Bronchial epithelial cell (primary cell): ENCODE results near the gene TBX4. TPM values are rescaled to one million over a fixed set of nuclear protein-coding genes. Genes with fewer than 3 reads are reported as not detected.

Source experiments
- DNase-seq: peaks from one replicate; pipeline ENCODE4 v3.0.0-alpha.2; 2010; ENCODE audit warnings: low read depth
- FAIRE-seq: peaks from 2 replicates; lab custom pipeline; 2011; peaks lifted over from hg19 to GRCh38; lab: Jason Lieb, UNC
- H3K27me3 ChIP-seq: 2 replicates; pipeline ENCODE4 v1.5.1; 2011; ENCODE audit warnings: low read length; ENCODE audit not compliant: control insufficient read depth, insufficient read depth
- H3K36me3 ChIP-seq: 2 replicates; pipeline ENCODE4 v1.5.1; 2011; ENCODE audit warnings: low read length; ENCODE audit not compliant: control insufficient read depth, insufficient read depth
- H3K4me3 ChIP-seq: 2 replicates; pipeline ENCODE4 v1.5.1; 2011; ENCODE audit warnings: mild to moderate bottlenecking, low read depth, low read length, control low read depth
- total RNA-seq: library from RNA; depleted of rRNA; stranded (reverse); fragments of >200 nt; gene quantifications from 2 replicates; pipeline ENCODE4 v1.2.1, GENCODE V29; 2014
- TF ChIP-seq, protein P1 (sequence below): IDR thresholded peaks from 2 replicates; pipeline ENCODE4 v1.5.1; 2011; ENCODE audit warnings: mild to moderate bottlenecking, moderate library complexity, low read length, control low read depth, inconsistent platforms; ENCODE audit not compliant: insufficient read depth, severe bottlenecking

TBX4 gene
- total RNA-seq, 1 donor from 2014 or later: not detected

DNA sequence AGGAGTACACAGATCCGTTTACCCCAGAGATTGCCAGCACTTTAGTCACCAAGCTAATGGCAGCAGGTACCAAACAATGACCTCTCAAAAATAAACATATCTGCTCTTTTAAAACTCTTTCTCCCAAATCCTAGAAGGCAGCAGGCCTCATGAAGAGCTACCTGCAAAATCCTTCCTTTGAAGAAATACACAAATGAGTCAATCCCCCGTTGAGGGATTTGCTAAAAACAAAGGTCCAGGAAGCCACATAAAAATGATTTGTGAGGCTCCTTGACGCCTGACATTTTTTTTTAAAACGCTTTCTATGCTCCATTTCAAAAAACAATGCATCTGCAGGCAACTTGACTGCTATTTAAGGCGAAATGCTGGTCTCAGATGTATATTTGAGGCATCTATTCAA is 80.6 kb downstream of the TBX4 start:
- H3K27me3 ChIP-seq: no peaks in the 10 kb centered on the region
- TF ChIP-seq, protein P1, sequence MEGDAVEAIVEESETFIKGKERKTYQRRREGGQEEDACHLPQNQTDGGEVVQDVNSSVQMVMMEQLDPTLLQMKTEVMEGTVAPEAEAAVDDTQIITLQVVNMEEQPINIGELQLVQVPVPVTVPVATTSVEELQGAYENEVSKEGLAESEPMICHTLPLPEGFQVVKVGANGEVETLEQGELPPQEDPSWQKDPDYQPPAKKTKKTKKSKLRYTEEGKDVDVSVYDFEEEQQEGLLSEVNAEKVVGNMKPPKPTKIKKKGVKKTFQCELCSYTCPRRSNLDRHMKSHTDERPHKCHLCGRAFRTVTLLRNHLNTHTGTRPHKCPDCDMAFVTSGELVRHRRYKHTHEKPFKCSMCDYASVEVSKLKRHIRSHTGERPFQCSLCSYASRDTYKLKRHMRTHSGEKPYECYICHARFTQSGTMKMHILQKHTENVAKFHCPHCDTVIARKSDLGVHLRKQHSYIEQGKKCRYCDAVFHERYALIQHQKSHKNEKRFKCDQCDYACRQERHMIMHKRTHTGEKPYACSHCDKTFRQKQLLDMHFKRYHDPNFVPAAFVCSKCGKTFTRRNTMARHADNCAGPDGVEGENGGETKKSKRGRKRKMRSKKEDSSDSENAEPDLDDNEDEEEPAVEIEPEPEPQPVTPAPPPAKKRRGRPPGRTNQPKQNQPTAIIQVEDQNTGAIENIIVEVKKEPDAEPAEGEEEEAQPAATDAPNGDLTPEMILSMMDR: no peak
- DNase-seq: no peak
- no peaks in the 10 kb centered on the region for H3K36me3 ChIP-seq
- FAIRE-seq: no peak
- H3K4me3 ChIP-seq: no peak overlapping the region

DNA sequence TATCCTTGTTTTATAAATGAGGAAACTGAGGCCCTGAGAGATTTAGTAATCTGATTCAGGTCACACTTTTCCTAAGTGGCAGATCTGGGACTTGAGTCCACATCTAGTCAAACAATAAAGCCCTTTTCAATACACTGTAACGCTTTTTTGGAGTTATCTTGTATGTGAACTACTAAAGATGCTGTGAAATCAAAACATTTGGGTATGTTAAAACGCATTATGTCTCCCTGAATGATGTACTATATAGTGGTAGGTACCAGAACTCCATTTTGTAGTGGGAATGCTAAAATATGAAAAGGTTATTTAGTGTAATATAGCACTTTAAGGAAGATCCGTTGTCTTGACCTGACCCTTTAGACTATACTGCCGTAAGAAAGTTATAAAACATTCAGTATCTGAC is 81.6 kb downstream of the TBX4 start:
- Histone ChIP-seq H3K36me3 (no peaks in the 10 kb centered on the region), H3K4me3 (no peak overlapping the region), H3K27me3 (no peaks in the 10 kb centered on the region)
- FAIRE-seq: no peak
- no peak for DNase-seq
- TF ChIP-seq, protein P1: no peak

DNA sequence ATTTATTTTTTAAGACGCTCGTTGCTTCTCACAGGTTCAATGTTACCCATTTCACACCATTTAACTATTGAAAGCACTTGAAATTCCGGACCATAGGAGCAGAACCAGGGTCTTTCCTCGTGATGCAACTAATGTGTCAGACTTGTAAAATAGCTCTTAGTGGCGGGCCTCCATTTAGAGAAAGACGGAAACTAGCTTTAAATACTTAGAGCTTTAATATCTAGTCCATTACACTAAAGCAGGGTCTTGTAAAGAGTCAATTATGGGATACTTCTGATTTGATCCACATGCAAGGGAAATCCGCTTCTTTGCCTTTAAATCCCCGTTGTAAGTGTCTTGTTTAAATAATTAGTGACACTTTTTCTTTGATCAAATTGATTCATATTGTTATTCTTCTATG is 82.2 kb downstream of the TBX4 start:
- Histone ChIP-seq H3K36me3 (no peaks in the 10 kb centered on the region), H3K27me3 (no peaks in the 10 kb centered on the region), H3K4me3 (no peak overlapping the region)
- TF ChIP-seq, protein P1: no peak
- no peak for FAIRE-seq
- DNase-seq: no peak

Other genes with a start within 250 kb of the TBX4 start
- gene TBX2, start 52.6 kb upstream of the TBX4 start, total RNA-seq: 0.26 TPM in 1 of 2 replicates, not detected in the other
- not detected in 2 replicates for gene NACA2, start 138.8 kb downstream of the TBX4 start, total RNA-seq